Panc1 (cell line): ENCODE data around the gene RNF121. TPM values are rescaled to one million over a fixed set of nuclear protein-coding genes. Genes with fewer than 3 reads are reported as not detected.

Experiments
- ATAC-seq: fragments of 200-7000 bp; cut with Tn5 transposase; 2 replicates; pipeline ENCODE4 v1.9.1; 2020; ENCODE audit warnings: mild to moderate bottlenecking, moderate library complexity
- BruUV-seq: library from RNA; stranded (reverse); fragments of 400-500 nt; replicated peaks from 2 replicates; lab custom pipeline; 2021; lab: Mats Ljungman, UMichigan
- CTCF ChIA-PET: fragments of 300-600 bp; sonication (Branson Sonifier 250); formaldehyde crosslinking; loops from one replicate; lab custom pipeline; 2022; ENCODE audit warnings: antibody characterized with exemption; lab: Charles Lee
- POLR2A ChIA-PET: fragments of 300-600 bp; sonication (Branson Sonifier 250); formaldehyde crosslinking; loops from one replicate; lab custom pipeline; 2022; ENCODE audit warnings: antibody characterized with exemption; lab: Charles Lee
- DNase-seq: peaks from one replicate; pipeline ENCODE4 v3.0.0-alpha.2; 2010; ENCODE audit warnings: low read depth, low spot score
- H3K27ac ChIP-seq: 2 replicates; pipeline ENCODE4 v1.5.1; 2011; ENCODE audit warnings: mild to moderate bottlenecking, low read length, inconsistent platforms
- H3K27me3 ChIP-seq: fragments of 200-500 bp; sonication (Bioruptor generic); 2 replicates; pipeline ENCODE4 v1.6.0; 2014; ENCODE audit warnings: low read length, inconsistent platforms; ENCODE audit not compliant: control insufficient read depth, insufficient read depth
- H3K36me3 ChIP-seq: fragments of 200-500 bp; sonication (Bioruptor generic); 2 replicates; pipeline ENCODE4 v1.5.1; 2014; ENCODE audit warnings: inconsistent platforms, mild to moderate bottlenecking, low read length, moderate library complexity; ENCODE audit not compliant: control insufficient read depth, insufficient read depth
- H3K4me1 ChIP-seq: 2 replicates; pipeline ENCODE4 v1.5.1; 2011; ENCODE audit warnings: inconsistent platforms, mild to moderate bottlenecking, low read length, moderate library complexity; ENCODE audit not compliant: control insufficient read depth, insufficient read depth
- H3K4me3 ChIP-seq, 2 experiments: 2 replicates each; pipeline ENCODE4 v1.5.1; 2011 to 2012; ENCODE audit warnings: low read depth in 2 of 2, low read length in 2 of 2, mild to moderate bottlenecking in 2 of 2, inconsistent platforms in 1 of 2, moderate library complexity in 1 of 2
- H3K9me3 ChIP-seq: fragments of 200-500 bp; sonication (Bioruptor generic); 2 replicates; pipeline ENCODE4 v1.5.1; 2014; ENCODE audit warnings: low read depth, mild to moderate bottlenecking, inconsistent platforms, low read length, moderate library complexity; ENCODE audit not compliant: control insufficient read depth, insufficient read depth
- POLR2AphosphoS5 ChIP-seq: IDR thresholded peaks from 2 replicates; pipeline ENCODE4 v1.6.1; 2012; ENCODE audit warnings: mild to moderate bottlenecking, low read depth, low read length, moderate library complexity
- SIN3A ChIP-seq: IDR thresholded peaks from 2 replicates; pipeline ENCODE4 v1.6.1; 2012; ENCODE audit warnings: low read depth, mild to moderate bottlenecking, low read length, moderate library complexity, borderline replicate concordance; ENCODE audit not compliant: insufficient read depth
- TCF7L2 ChIP-seq: IDR thresholded peaks from 2 replicates; pipeline ENCODE4 v1.6.1; 2011; ENCODE audit warnings: mild to moderate bottlenecking, low read depth, low read length, inconsistent platforms
- in situ Hi-C: cut with HindIII; loops from 2 replicates; pipeline ENCODE4 v1.10.0; 2016; ENCODE audit warnings: low sequenced_read_pairs, low pct_unique_long_range_greater_than_20kb
- intact Hi-C: fragments of 100-400 bp; cut with micrococcal nuclease; formaldehyde crosslinking; loops from one replicate; pipeline ENCODE4 v1.10.0; 2022; ENCODE audit not compliant: unreplicated experiment
- total RNA-seq: library from RNA; stranded (reverse); gene quantifications from one replicate; pipeline ENCODE4 v1.2.1, GENCODE V29; 2021; ENCODE audit not compliant: unreplicated experiment
- TF ChIP-seq, protein P1 (sequence below): fragments of 450-650 bp; IDR thresholded peaks from 2 replicates; pipeline ENCODE4 v1.5.1; 2017; ENCODE audit warnings: mild to moderate bottlenecking
- TF ChIP-seq, protein P2 (sequence below), 2 experiments: IDR thresholded peaks; 2 replicates each; pipeline ENCODE4 v1.6.1; 2011 to 2012; ENCODE audit warnings: low read depth in 2 of 2, control low read depth in 1 of 2, low read length in 1 of 2, mild to moderate bottlenecking in 1 of 2, moderate library complexity in 1 of 2; ENCODE audit not compliant: insufficient read depth in 1 of 2

RNF121 gene
- total RNA-seq, 1 experiment from 2014 or later = 69.6 TPM

DNA sequence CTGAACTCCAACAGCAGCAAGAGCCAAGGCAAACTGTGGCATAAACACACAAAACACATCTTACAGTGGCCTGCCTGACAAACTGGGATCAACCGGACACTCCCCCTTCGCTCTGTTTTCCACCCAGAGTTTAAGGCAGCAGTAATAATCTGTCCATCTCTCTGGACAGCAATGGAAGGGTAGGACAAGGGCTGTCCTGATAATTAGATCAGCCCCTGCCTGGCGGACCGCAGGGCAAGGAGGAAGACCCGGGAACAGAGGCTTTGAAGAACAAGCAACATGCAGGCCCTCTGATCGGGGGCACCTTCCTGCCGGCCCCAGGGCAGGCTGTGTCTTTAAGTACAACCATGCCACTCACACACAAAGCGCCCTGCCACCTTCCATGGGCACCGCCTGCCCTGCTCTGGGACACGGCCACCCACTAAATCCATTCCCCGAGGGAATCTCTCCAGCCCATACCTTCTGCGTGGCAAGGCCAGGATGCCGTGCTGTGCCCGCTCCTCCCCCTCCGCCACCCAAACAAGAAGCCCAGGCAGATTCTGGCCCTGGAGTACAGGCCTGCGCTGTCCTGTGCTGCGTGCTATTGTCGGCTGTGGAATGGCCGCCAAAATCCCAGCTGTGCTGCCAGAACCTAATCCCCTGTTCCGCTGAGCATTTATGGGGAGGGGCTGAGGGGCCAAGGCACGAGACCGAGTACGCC, 112.7 kb downstream of the RNF121 start:
- H3K4me1 ChIP-seq = peaks cover 37% of the 10 kb centered on the region
- H3K27ac ChIP-seq = peak overlapping the region; percentile 90
- intact Hi-C loops (no loop called here), in situ Hi-C loops (no loop called here)
- H3K4me3 ChIP-seq = peak overlapping the region; percentile 59 to 72
- no peaks in the 10 kb centered on the region for H3K27me3 ChIP-seq
- H3K9me3 ChIP-seq = no peaks in the 10 kb centered on the region
- BruUV-seq = no TSS peak
- POLR2A ChIA-PET = no interaction called here
- DNase-seq (no peak), ATAC-seq (peak; percentile 82)
- TF ChIP-seq, protein P1, sequence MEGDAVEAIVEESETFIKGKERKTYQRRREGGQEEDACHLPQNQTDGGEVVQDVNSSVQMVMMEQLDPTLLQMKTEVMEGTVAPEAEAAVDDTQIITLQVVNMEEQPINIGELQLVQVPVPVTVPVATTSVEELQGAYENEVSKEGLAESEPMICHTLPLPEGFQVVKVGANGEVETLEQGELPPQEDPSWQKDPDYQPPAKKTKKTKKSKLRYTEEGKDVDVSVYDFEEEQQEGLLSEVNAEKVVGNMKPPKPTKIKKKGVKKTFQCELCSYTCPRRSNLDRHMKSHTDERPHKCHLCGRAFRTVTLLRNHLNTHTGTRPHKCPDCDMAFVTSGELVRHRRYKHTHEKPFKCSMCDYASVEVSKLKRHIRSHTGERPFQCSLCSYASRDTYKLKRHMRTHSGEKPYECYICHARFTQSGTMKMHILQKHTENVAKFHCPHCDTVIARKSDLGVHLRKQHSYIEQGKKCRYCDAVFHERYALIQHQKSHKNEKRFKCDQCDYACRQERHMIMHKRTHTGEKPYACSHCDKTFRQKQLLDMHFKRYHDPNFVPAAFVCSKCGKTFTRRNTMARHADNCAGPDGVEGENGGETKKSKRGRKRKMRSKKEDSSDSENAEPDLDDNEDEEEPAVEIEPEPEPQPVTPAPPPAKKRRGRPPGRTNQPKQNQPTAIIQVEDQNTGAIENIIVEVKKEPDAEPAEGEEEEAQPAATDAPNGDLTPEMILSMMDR = no peak
- TF ChIP-seq, protein P2, sequence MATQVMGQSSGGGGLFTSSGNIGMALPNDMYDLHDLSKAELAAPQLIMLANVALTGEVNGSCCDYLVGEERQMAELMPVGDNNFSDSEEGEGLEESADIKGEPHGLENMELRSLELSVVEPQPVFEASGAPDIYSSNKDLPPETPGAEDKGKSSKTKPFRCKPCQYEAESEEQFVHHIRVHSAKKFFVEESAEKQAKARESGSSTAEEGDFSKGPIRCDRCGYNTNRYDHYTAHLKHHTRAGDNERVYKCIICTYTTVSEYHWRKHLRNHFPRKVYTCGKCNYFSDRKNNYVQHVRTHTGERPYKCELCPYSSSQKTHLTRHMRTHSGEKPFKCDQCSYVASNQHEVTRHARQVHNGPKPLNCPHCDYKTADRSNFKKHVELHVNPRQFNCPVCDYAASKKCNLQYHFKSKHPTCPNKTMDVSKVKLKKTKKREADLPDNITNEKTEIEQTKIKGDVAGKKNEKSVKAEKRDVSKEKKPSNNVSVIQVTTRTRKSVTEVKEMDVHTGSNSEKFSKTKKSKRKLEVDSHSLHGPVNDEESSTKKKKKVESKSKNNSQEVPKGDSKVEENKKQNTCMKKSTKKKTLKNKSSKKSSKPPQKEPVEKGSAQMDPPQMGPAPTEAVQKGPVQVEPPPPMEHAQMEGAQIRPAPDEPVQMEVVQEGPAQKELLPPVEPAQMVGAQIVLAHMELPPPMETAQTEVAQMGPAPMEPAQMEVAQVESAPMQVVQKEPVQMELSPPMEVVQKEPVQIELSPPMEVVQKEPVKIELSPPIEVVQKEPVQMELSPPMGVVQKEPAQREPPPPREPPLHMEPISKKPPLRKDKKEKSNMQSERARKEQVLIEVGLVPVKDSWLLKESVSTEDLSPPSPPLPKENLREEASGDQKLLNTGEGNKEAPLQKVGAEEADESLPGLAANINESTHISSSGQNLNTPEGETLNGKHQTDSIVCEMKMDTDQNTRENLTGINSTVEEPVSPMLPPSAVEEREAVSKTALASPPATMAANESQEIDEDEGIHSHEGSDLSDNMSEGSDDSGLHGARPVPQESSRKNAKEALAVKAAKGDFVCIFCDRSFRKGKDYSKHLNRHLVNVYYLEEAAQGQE (IDR thresholded peaks at IDR 0.05; ENCODE audit: insufficient read depth in 1 of 2, low read depth in 2 of 2, low read length in 1 of 2) = no peak
- TF ChIP-seq SIN3A (0 out of 2 replicates have a peak, but pooled peaks have one; percentile 20), TCF7L2 (0 out of 2 replicates have a peak, but pooled peaks have one; percentile 22)
- H3K36me3 ChIP-seq = no peaks in the 10 kb centered on the region
- CTCF ChIA-PET = interaction anchor here (0.7 to 1.4 kb wide), 2 partner anchors 16 to 34 kb away, joined by 3 to 8 read pairs; no protein-coding TSS in a partner anchor

DNA sequence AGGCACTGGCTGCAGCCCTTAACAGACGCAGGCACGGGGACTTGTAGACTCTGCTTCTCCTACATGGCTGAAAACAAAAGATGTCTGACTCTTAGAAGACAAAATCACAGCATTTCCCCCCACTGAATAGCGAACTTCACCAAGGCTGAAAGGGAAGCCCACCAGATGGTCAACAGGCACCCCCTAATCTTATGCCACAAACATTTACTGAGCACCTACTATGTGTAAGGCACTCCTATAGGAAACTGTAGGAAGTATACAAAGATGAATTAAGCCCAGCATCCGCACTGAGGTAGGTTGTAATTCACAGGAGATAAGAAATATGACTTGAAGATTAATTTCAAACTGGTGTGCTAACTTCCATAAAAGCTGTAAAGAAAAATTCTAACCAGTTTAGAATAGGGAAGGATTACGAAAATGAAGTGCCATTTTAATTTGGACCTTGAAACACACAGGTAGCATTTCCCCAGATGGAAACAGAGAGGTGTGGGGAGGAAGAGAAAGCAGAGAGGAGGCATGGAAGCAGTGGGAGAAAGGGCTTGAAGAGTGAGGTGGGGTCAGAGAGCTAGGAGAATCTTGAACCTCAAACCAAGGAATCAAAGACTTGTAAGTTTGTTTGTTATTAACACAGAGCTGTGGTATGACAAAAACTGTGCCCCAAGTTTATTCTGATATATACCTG, 113.4 kb downstream of the RNF121 start:
- BruUV-seq = no TSS peak
- H3K36me3 ChIP-seq = no peaks in the 10 kb centered on the region
- in situ Hi-C loops (no loop called here), intact Hi-C loops (no loop called here)
- POLR2A ChIA-PET = no interaction called here
- peaks cover 37% of the 10 kb centered on the region for H3K4me1 ChIP-seq
- no peaks in the 10 kb centered on the region for H3K9me3 ChIP-seq
- CTCF ChIA-PET = no interaction called here
- peak overlapping the region; percentile 90 for H3K27ac ChIP-seq
- TF ChIP-seq, protein P1 = no peak
- TF ChIP-seq POLR2AphosphoS5 (no peak), TCF7L2 (no peak), SIN3A (no peak)
- TF ChIP-seq, protein P2 (IDR thresholded peaks at IDR 0.05; ENCODE audit: insufficient read depth in 1 of 2, low read depth in 2 of 2, low read length in 1 of 2) = no peak
- no peaks in the 10 kb centered on the region for H3K27me3 ChIP-seq
- peak overlapping the region; percentile 59 to 72 for H3K4me3 ChIP-seq
- ATAC-seq (peak; percentile 29; the same call in 1 of the 2 replicates), DNase-seq (no peak)
